Activated T-cell treated with anti-CD3 and anti-CD28 coated beads, Interleukin-2, amount 50 U/mL, for 4 hours (primary cell): Measurements from ENCODE around the gene VEGFA. TPM values are rescaled to one million over a fixed set of nuclear protein-coding genes. Genes with fewer than 3 reads are reported as not detected.

ENCODE experiments used
- ATAC-seq, 2 donors: fragments of 200-7000 bp; cut with Tn5 transposase; one replicate each; pipeline ENCODE4 v1.10.0; 2021
- DNase-seq: peaks from one replicate; pipeline ENCODE4 v3.0.0-alpha.2; 2020
- H3K27me3 Mint-ChIP-seq: one replicate; pipeline ENCODE4 v1.8.0; 2021; ENCODE audit warnings: low read depth, mixed read lengths
- H3K36me3 Mint-ChIP-seq: one replicate; pipeline ENCODE4 v1.8.0; 2022; ENCODE audit warnings: mixed read lengths; ENCODE audit not compliant: insufficient read depth
- H3K4me1 Mint-ChIP-seq: one replicate; pipeline ENCODE4 v1.8.0; 2021; ENCODE audit warnings: low read depth, mixed read lengths
- H3K4me3 Mint-ChIP-seq: one replicate; pipeline ENCODE4 v1.8.0; 2021; ENCODE audit warnings: mild to moderate bottlenecking, moderate library complexity, mixed read lengths
- H3K9me3 Mint-ChIP-seq: one replicate; pipeline ENCODE4 v1.8.0; 2021; ENCODE audit warnings: mixed read lengths
- total RNA-seq, 3 donors: library from RNA; stranded (reverse); gene quantifications; one replicate each; pipeline ENCODE4 v1.2.1, GENCODE V29; 2021

VEGFA gene
- total RNA-seq = 10 to 100 TPM; 28.9 to 44.6 (median 31.8) TPM

DNA sequence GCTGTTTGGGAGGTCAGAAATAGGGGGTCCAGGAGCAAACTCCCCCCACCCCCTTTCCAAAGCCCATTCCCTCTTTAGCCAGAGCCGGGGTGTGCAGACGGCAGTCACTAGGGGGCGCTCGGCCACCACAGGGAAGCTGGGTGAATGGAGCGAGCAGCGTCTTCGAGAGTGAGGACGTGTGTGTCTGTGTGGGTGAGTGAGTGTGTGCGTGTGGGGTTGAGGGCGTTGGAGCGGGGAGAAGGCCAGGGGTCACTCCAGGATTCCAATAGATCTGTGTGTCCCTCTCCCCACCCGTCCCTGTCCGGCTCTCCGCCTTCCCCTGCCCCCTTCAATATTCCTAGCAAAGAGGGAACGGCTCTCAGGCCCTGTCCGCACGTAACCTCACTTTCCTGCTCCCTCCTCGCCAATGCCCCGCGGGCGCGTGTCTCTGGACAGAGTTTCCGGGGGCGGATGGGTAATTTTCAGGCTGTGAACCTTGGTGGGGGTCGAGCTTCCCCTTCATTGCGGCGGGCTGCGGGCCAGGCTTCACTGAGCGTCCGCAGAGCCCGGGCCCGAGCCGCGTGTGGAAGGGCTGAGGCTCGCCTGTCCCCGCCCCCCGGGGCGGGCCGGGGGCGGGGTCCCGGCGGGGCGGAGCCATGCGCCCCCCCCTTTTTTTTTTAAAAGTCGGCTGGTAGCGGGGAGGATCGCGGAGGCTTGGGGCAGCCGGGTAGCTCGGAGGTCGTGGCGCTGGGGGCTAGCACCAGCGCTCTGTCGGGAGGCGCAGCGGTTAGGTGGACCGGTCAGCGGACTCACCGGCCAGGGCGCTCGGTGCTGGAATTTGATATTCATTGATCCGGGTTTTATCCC lies at the start of gene VEGFA:
VEGFA (plus strand) TSS at position 686 of the 846 bp plus-strand sequence.
- Mint-ChIP-seq H3K36me3 (no peaks in the 10 kb centered on the region), H3K4me3 (peak within 1 kb of the TSS; percentile 95), H3K9me3 (no peaks in the 10 kb centered on the region), H3K27me3 (peaks cover 21% of the 10 kb centered on the region), H3K4me1 (peaks cover 15% of the 10 kb centered on the region)
- DNase-seq (peak; percentile 89), ATAC-seq (peak; percentile 74 to 77)

DNA sequence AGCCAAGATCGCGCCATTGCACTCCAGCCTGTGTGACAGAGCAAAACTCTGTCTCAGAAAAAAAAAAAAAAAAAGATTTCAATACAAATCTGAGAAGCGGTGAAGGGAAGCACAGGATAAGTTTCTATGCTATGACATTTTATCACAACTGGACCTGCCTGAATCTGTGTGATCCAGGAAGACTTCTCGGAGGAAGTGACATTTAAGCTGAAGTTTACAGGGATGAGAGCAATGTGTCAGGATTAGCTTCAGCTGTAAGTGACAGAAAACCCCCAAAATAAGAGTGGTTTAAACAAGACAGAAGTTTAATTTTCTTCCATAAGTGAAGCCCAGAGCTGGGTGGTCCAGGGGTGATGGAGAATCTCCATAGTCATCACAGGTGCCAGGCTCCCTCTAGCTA lies 49.0 kb upstream of the VEGFA start:
- no peaks in the 10 kb centered on the region for H3K9me3 Mint-ChIP-seq
- ATAC-seq = no peak
- peaks cover 25% of the 10 kb centered on the region for H3K4me1 Mint-ChIP-seq
- peaks cover 3% of the 10 kb centered on the region for H3K27me3 Mint-ChIP-seq
- no peak for DNase-seq
- H3K36me3 Mint-ChIP-seq = no peaks in the 10 kb centered on the region
- H3K4me3 Mint-ChIP-seq = no peak overlapping the region

DNA sequence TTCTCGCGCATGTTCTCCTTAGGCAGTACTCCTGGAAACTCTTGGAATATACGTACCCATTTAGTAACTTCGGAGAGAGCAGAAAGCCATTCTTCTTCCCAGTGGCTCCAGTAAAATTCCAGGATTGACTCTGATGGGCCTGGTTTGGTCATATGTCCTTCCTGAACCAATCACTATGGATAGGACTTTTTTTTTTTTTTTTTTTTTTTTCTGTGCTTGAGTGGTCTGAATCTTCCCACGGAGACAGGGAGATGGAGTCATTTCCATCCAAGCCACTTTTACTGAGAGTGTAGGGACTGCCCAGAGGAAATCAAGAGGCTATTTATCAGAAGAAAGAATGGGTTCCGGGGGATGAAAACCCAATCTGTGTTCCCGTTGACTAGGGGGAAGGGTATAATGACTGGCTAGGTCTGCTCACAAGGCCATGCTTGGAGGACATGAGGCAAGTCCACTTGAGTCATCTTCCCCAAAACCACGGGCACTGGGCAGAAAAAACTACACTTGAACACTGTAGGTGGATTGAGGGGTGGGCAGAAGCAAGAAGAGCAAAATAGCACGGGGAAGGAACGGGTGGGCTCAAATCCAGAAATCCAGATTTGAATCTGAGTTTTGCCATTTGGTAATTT lies 47.0 kb upstream of the VEGFA start:
- no peaks in the 10 kb centered on the region for H3K9me3 Mint-ChIP-seq
- no peaks in the 10 kb centered on the region for H3K36me3 Mint-ChIP-seq
- H3K27me3 Mint-ChIP-seq = peaks cover 3% of the 10 kb centered on the region
- H3K4me3 Mint-ChIP-seq = no peak overlapping the region
- H3K4me1 Mint-ChIP-seq = peaks cover 28% of the 10 kb centered on the region
- DNase-seq = no peak
- no peak for ATAC-seq

GRCh38 chr6:43723737-43724295 lies 46.2 kb upstream of the VEGFA start:
- ATAC-seq (peak; percentile 69 to 76), DNase-seq (peak; percentile 61)
- no peaks in the 10 kb centered on the region for H3K36me3 Mint-ChIP-seq
- no peaks in the 10 kb centered on the region for H3K9me3 Mint-ChIP-seq
- H3K4me3 Mint-ChIP-seq = no peak overlapping the region
- H3K4me1 Mint-ChIP-seq = peaks cover 28% of the 10 kb centered on the region
- no peaks in the 10 kb centered on the region for H3K27me3 Mint-ChIP-seq

GRCh38 chr6:43724354-43724753 lies 45.7 kb upstream of the VEGFA start:
- Mint-ChIP-seq H3K36me3 (no peaks in the 10 kb centered on the region), H3K4me1 (peaks cover 28% of the 10 kb centered on the region), H3K9me3 (no peaks in the 10 kb centered on the region), H3K4me3 (no peak overlapping the region), H3K27me3 (no peaks in the 10 kb centered on the region)
- ATAC-seq (no peak), DNase-seq (no peak)

DNA sequence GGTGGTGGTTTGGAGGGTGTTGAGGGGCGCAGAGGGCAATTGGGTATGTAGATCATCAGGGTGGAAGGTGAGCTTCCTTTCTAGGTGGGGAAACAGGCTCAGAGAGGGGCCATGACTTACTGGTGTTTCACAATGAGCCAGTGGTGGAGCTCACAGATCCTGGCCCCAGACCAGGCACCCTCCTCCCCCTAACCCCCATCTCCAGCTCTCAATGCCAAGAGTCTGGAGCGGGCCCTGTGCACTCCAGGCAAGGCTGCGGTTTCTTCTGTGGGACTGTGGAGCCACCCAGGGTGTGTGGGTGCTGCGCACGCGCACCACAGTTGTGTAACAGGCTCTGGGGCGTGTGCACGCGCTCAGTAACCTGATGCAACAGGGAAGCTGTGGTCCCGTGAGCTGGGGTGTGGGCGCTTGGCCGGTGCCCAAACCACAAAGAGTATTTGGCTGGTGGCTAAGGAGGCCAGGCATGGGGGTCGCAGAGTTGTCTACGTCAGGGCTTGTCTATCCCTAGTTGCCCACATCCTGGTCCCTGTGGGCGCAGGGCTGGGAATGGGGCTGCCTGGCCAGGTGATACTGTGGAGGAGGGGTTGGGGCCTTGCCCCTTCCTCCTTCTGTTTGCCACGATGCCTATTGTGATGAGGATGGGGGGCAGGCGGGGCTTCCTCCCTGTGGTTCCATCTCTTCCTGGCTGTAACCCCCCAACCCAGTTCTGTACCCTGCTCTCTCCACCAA lies 44.9 kb upstream of the VEGFA start:
- ATAC-seq (peak; percentile 81 to 85), DNase-seq (peak; percentile 62)
- Mint-ChIP-seq H3K36me3 (no peaks in the 10 kb centered on the region), H3K4me3 (peak overlapping the region; percentile 29), H3K4me1 (peaks cover 28% of the 10 kb centered on the region), H3K27me3 (no peaks in the 10 kb centered on the region), H3K9me3 (no peaks in the 10 kb centered on the region)

DNA sequence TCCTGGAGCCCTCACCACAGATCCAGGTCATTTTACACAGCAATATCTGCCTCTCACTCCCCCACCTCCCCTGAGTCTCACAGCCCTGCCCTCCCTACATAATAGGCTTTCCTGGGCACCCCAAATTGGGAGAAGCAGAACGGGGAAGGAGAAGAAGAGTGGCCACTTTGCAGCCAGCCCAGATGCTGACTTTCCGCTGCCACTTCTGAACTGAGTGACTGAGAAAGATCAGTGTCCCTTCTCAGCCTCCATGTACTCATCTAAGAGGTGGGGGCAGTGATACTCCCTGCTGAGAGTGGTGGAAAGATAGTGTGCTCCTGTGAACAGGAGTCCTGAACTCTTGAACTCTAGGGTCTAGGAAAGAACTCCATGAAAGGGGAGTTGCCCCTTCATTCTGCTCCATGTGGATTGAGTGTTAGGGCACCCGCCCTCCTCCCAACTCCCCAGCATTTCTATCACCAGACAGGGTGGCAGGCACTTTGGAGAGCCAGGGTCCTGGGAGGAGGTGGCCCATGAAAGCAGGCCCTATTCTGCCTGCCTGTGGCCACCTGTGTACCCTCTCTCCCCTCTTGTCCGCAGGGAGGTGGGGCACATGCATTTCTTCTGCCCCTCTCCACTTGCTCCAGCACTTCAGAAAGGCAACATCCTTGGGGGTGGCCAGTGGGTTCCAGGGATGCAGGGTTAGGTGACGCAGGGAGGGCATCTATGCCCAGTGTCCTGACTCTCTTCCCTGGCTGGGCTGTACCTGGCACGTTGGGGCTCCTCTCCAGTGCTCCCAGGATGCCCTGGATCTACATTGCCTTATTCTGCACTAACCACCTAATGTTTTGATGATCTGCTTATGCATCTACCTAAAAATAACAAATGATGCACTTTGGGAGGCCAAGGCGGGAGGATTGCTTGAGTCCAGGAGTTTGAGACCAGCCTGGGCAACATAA lies 44.1 kb upstream of the VEGFA start:
- DNase-seq (no peak), ATAC-seq (no peak)
- Mint-ChIP-seq H3K9me3 (peaks cover 6% of the 10 kb centered on the region), H3K27me3 (no peaks in the 10 kb centered on the region), H3K4me3 (peak overlapping the region; percentile 29), H3K36me3 (no peaks in the 10 kb centered on the region), H3K4me1 (peaks cover 28% of the 10 kb centered on the region)

DNA sequence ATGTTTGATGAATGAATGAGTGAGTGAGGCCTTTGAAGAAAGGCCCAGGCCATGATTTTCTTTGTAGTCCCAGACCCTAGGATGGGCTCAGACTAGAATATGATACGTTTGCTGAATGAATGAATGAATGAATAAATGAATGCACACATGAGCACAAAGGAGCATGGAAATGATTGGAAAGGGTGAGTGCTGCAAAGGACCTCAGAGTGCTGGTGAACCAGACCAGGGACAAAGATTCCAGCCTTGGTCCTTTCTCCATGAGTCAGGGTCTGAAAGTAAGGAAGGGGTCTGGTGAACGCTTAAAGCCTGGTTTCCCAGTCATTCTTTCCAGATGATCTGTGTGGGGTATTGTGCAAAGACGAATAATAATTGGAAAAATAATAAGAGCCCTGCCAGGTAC lies 42.4 kb upstream of the VEGFA start:
- DNase-seq (no peak), ATAC-seq (no peak)
- Mint-ChIP-seq H3K27me3 (no peaks in the 10 kb centered on the region), H3K4me1 (peaks cover 34% of the 10 kb centered on the region), H3K9me3 (peaks cover 17% of the 10 kb centered on the region), H3K4me3 (no peak overlapping the region), H3K36me3 (no peaks in the 10 kb centered on the region)

GRCh38 chr6:43728586-43728985 lies 41.4 kb upstream of the VEGFA start:
- DNase-seq (no peak), ATAC-seq (no peak)
- Mint-ChIP-seq H3K36me3 (no peaks in the 10 kb centered on the region), H3K9me3 (peaks cover 17% of the 10 kb centered on the region), H3K4me1 (peaks cover 39% of the 10 kb centered on the region), H3K27me3 (no peaks in the 10 kb centered on the region), H3K4me3 (no peak overlapping the region)

GRCh38 chr6:43729537-43729936 lies 40.5 kb upstream of the VEGFA start:
- ATAC-seq (no peak), DNase-seq (no peak)
- H3K36me3 Mint-ChIP-seq = no peaks in the 10 kb centered on the region
- H3K4me3 Mint-ChIP-seq = no peak overlapping the region
- H3K9me3 Mint-ChIP-seq = peaks cover 17% of the 10 kb centered on the region
- no peaks in the 10 kb centered on the region for H3K27me3 Mint-ChIP-seq
- peaks cover 38% of the 10 kb centered on the region for H3K4me1 Mint-ChIP-seq

GRCh38 chr6:43730634-43731033 lies 39.4 kb upstream of the VEGFA start:
- Mint-ChIP-seq H3K4me1 (peaks cover 37% of the 10 kb centered on the region), H3K27me3 (no peaks in the 10 kb centered on the region), H3K36me3 (no peaks in the 10 kb centered on the region), H3K4me3 (no peak overlapping the region), H3K9me3 (peaks cover 17% of the 10 kb centered on the region)
- DNase-seq = no peak
- ATAC-seq = no peak

DNA sequence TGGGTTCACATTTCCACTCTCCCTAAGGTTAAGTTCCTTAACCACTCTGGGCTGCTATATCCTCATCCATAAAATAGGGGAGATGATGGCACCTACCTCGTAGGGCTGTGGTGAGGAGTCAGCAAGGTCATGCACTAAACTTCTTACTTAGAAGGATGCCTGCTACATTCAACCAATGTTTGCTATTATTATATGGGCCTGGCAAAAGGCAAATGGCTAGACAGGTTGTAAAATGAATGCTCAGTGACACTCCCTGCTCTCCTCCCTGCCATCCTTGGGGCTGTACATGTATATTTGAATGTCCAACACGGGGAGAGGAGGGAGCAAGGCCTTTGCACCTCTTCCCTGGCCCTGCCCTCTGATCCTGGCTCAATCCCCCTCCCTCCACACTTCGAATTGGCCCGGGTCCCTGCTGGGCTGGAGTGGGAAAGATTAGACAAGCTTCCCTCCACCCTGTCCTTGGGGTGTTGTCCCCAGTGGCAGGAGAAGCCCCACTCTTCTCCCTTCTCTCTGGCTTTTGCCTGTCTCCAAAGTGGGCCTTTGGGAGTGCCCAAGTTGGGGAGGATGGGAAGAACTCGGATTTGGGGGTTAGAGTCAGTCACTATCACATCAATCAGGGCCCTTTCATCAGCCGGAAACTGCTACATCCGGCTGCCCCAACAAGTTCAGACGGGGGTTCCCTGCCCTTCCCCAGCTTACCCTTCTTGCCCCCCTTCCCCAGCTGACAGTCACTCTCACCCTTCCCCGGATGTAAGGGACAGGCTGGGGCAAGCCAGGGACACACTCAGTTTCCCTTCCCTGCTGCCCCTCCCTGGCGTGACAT lies 36.3 kb upstream of the VEGFA start:
- peaks cover 17% of the 10 kb centered on the region for H3K9me3 Mint-ChIP-seq
- DNase-seq = peak; percentile 28
- H3K4me1 Mint-ChIP-seq = peaks cover 31% of the 10 kb centered on the region
- H3K27me3 Mint-ChIP-seq = no peaks in the 10 kb centered on the region
- peak; percentile 51 to 66 for ATAC-seq
- no peak overlapping the region for H3K4me3 Mint-ChIP-seq
- no peaks in the 10 kb centered on the region for H3K36me3 Mint-ChIP-seq

DNA sequence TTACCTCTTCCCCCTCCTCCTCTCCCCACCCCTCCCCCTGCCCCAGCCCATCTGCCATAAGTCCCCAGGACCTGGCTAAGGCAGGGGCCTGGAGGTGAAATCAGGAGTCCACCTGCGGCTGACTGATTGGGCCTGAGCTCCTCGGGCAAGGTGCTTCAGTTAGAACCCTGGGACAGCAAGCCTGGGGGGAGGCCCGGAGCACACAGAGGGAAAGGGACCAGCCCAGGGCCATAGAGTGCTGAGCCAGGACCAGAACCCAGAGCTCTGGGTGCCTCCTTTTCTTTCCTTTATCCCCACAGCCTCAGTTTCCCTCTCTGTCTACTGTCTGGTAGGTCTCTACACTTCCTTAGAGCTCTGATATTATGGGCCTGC lies 35.7 kb upstream of the VEGFA start:
- H3K36me3 Mint-ChIP-seq = no peaks in the 10 kb centered on the region
- peaks cover 17% of the 10 kb centered on the region for H3K9me3 Mint-ChIP-seq
- H3K4me3 Mint-ChIP-seq = no peak overlapping the region
- no peaks in the 10 kb centered on the region for H3K27me3 Mint-ChIP-seq
- DNase-seq = no peak
- H3K4me1 Mint-ChIP-seq = peaks cover 31% of the 10 kb centered on the region
- no peak for ATAC-seq
